Measurements from ENCODE around the gene GPHN. TPM values are rescaled to one million over a fixed set of nuclear protein-coding genes. Genes with fewer than 3 reads are reported as not detected.
"Not testable (repeated sequence)": the region's sequence is repeated elsewhere in the genome, so short reads cannot be mapped to it uniquely, and the experiment has no call there.

Gene GPHN
- total and polyA plus RNA-seq, 8 donors: 15.7 to 98.7 (median 35.7) TPM

- Histone ChIP-seq H3K4me1 (peaks cover 0 to 18% (median 6%) of the 10 kb centered on the region in 4 donors), H3K4me3 (no peak overlapping the region), H3K9me3 (no peaks in the 10 kb centered on the region), H3K27ac (no peak overlapping the region), H3K36me3 (no peaks in the 10 kb centered on the region), H3K27me3 (no peaks in the 10 kb centered on the region)
- intact Hi-C loops (cut with DNase I; ENCODE audit: low total_unique reads): no loop called here
- TF ChIP-seq EP300 (IDR thresholded peaks at IDR 0.05) (no peak), CTCF (IDR thresholded peaks at IDR 0.05) (no peak), POLR2AphosphoS5 (IDR thresholded peaks at IDR 0.05) (no peak), POLR2A (IDR thresholded peaks at IDR 0.05) (no peak)
- WGBS, 5 donors: 31 to 58% (median 36%) methylated on average over 4 of the region's 4 CpGs
- DNase-seq: no peak
These were observed 6.4 kb upstream of the GPHN start for GRCh38 chr14:66501592-66501991.

GRCh38 chr14:66502836-66503235 is 5.1 kb upstream of the GPHN start:
- DNase-seq; H3K27me3 ChIP-seq; H3K4me3 ChIP-seq; H3K36me3 ChIP-seq; intact Hi-C loops (cut with DNase I; ENCODE audit: low total_unique reads); H3K9me3 ChIP-seq; H3K27ac ChIP-seq: not testable (repeated sequence)
- H3K4me1 ChIP-seq: peaks cover 6 to 14% (median 12%) of the 10 kb centered on the region in 4 donors
- 90 to 95% (median 91%) methylated on average over 5 of the region's 5 CpGs for WGBS, 5 donors

- Histone ChIP-seq H3K4me1 (peaks cover 6 to 14% (median 12%) of the 10 kb centered on the region in 4 donors), H3K4me3 (no peak overlapping the region), H3K36me3 (no peaks in the 10 kb centered on the region), H3K27me3 (no peaks in the 10 kb centered on the region), H3K27ac (no peak overlapping the region), H3K9me3 (no peaks in the 10 kb centered on the region)
- no peak for DNase-seq
- intact Hi-C loops (cut with DNase I; ENCODE audit: low total_unique reads): no loop called here
- WGBS, 5 donors: 49 to 71% (median 62%) methylated on average over 1 of the region's 1 CpG
- TF ChIP-seq EP300 (IDR thresholded peaks at IDR 0.05): no peak
- TF ChIP-seq POLR2AphosphoS5 (IDR thresholded peaks at IDR 0.05): no peak
- no peak for TF ChIP-seq POLR2A (IDR thresholded peaks at IDR 0.05)
- TF ChIP-seq CTCF (IDR thresholded peaks at IDR 0.05): no peak
These were observed 4.4 kb upstream of the GPHN start for GRCh38 chr14:66503532-66503931.

GRCh38 chr14:66507181-66507721 is 696 bp upstream of the GPHN start:
- H3K9me3 ChIP-seq: no peaks in the 10 kb centered on the region
- H3K4me1 ChIP-seq: peaks cover 11 to 35% (median 24%) of the 10 kb centered on the region in 4 donors
- no peak for TF ChIP-seq CTCF (IDR thresholded peaks at IDR 0.05)
- no peak for TF ChIP-seq EP300 (IDR thresholded peaks at IDR 0.05)
- no peak for TF ChIP-seq POLR2AphosphoS5 (IDR thresholded peaks at IDR 0.05)
- TF ChIP-seq POLR2A (IDR thresholded peaks at IDR 0.05): no peak
- intact Hi-C loops (cut with DNase I; ENCODE audit: low total_unique reads): no loop called here
- H3K36me3 ChIP-seq: no peaks in the 10 kb centered on the region
- DNase-seq: no peak
- peak overlapping the region; percentile 89 to 98 (median 92) for H3K27ac ChIP-seq
- WGBS, 5 donors: 1 to 2% (median 1%) methylated on average over 17 to 23 of the region's 23 CpGs
- no peaks in the 10 kb centered on the region for H3K27me3 ChIP-seq
- H3K4me3 ChIP-seq: peak overlapping the region; percentile 87 to 98 (median 94)

GRCh38 chr14:66508547-66508845 is 549 bp downstream of the GPHN start:
- Histone ChIP-seq H3K4me1 (peaks cover 11 to 43% (median 27%) of the 10 kb centered on the region in 4 donors), H3K27me3 (no peaks in the 10 kb centered on the region), H3K27ac (peak overlapping the region; percentile 89 to 98 (median 92)), H3K4me3 (peak overlapping the region; percentile 87 to 98 (median 94)), H3K36me3 (no peaks in the 10 kb centered on the region), H3K9me3 (no peaks in the 10 kb centered on the region)
- WGBS, 5 donors: 0 to 2% (median 1%) methylated on average over 9 to 19 of the region's 19 CpGs
- no peak for TF ChIP-seq CTCF (IDR thresholded peaks at IDR 0.05)
- TF ChIP-seq EP300 (IDR thresholded peaks at IDR 0.05): no peak
- no peak for TF ChIP-seq POLR2AphosphoS5 (IDR thresholded peaks at IDR 0.05)
- TF ChIP-seq POLR2A (IDR thresholded peaks at IDR 0.05): no peak
- DNase-seq: no peak
- intact Hi-C loops (cut with DNase I; ENCODE audit: low total_unique reads): no loop called here
